Mucosa of rectum (tissue), 2 donors: Measurements from ENCODE around the gene RENBP.

ENCODE experiments used
- H3K27ac ChIP-seq, 2 donors: one replicate each; pipeline ENCODE4 v1.7.0; 2013; ENCODE audit warnings: inconsistent platforms in 2 of 2, low read depth in 2 of 2, low read length in 2 of 2
- H3K27me3 ChIP-seq, 2 donors: one replicate each; pipeline ENCODE4 v1.7.0; 2013; ENCODE audit warnings: low read length in 2 of 2; ENCODE audit not compliant: control insufficient read depth in 2 of 2, insufficient read depth in 2 of 2
- H3K36me3 ChIP-seq, 2 donors: one replicate each; pipeline ENCODE4 v1.7.0; 2013; ENCODE audit warnings: low read length in 2 of 2; ENCODE audit not compliant: control insufficient read depth in 2 of 2, insufficient read depth in 2 of 2
- H3K4me1 ChIP-seq, 2 donors: one replicate each; pipeline ENCODE4 v1.7.0; 2013; ENCODE audit warnings: low read length in 2 of 2, mild to moderate bottlenecking in 1 of 2; ENCODE audit not compliant: control insufficient read depth in 2 of 2, insufficient read depth in 2 of 2
- H3K4me3 ChIP-seq, 2 donors: one replicate each; pipeline ENCODE4 v1.7.0; 2013; ENCODE audit warnings: low read length in 2 of 2
- H3K9ac ChIP-seq, 2 donors: one replicate each; pipeline ENCODE4 v1.7.0; 2013; ENCODE audit warnings: low read length in 2 of 2, low read depth in 1 of 2, mild to moderate bottlenecking in 1 of 2
- H3K9me3 ChIP-seq, 2 donors: one replicate each; pipeline ENCODE4 v1.7.0; 2013; ENCODE audit warnings: low read length in 2 of 2; ENCODE audit not compliant: control insufficient read depth in 2 of 2
- donor health status: healthy.
- donor health status: Normal muscosa, but diverticular disease.

Gene RENBP

DNA sequence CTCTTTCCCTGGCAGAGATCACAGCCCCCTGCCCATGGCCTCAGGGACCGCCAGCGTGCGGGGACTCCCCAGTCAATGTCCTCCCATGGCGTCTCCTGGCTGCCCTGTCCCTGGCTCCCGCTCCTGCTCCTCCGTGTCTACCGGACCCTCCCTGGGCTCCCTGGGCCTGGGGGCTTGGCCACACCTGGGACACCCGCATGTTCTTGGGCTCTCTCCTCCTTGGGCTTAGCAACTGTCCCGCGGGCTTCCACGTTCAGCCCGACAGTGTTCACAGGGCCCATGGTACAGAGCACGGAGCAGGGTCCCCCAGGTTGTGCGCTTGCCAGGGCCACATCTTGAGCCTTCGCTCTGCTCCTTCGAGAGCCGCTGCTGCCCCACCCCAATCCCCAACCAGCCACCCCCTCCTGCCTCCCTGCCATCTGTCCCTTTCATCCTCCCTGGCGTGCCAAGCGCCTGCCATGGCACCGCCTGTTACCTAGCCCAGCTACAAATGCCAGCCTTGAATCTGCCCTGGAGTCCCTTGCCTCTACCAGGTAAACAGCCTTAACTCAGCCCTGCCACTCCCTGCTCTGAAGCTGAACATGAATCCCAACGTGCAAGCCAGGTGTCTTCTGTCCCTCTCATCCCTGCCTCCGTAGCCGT is 36.1 kb downstream of the RENBP start:
- Histone ChIP-seq H3K9ac (no peak overlapping the region), H3K27me3 (peaks cover 2 to 3% of the 10 kb centered on the region in 2 donors), H3K4me1 (peaks cover 0 to 2% of the 10 kb centered on the region in 2 donors), H3K36me3 (no peaks in the 10 kb centered on the region), H3K4me3 (no peak overlapping the region), H3K9me3 (no peaks in the 10 kb centered on the region), H3K27ac (no peak overlapping the region)

GRCh38 chrX:153907456-153907855 is 37.0 kb downstream of the RENBP start:
- Histone ChIP-seq H3K27ac (no peak overlapping the region), H3K9me3 (no peaks in the 10 kb centered on the region), H3K4me1 (peaks cover 0 to 2% of the 10 kb centered on the region in 2 donors), H3K27me3 (peaks cover 3 to 4% of the 10 kb centered on the region in 2 donors), H3K36me3 (no peaks in the 10 kb centered on the region), H3K9ac (no peak overlapping the region), H3K4me3 (no peak overlapping the region)

DNA sequence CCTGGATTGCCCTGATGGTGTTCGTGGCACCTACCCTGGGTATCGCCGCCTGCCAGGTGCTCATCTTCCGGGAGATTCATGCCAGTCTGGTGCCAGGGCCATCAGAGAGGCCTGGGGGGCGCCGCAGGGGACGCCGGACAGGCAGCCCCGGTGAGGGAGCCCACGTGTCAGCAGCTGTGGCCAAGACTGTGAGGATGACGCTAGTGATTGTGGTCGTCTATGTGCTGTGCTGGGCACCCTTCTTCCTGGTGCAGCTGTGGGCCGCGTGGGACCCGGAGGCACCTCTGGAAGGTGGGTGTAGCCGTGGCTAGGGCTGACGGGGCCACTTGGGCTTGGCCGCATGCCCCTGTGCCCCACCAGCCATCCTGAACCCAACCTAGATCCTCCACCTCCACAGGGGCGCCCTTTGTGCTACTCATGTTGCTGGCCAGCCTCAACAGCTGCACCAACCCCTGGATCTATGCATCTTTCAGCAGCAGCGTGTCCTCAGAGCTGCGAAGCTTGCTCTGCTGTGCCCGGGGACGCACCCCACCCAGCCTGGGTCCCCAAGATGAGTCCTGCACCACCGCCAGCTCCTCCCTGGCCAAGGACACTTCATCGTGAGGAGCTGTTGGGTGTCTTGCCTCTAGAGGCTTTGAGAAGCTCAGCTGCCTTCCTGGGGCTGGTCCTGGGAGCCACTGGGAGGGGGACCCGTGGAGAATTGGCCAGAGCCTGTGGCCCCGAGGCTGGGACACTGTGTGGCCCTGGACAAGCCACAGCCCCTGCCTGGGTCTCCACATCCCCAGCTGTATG is 38.1 kb downstream of the RENBP start:
- peaks cover 3 to 6% of the 10 kb centered on the region in 2 donors for H3K27me3 ChIP-seq
- no peak overlapping the region for H3K27ac ChIP-seq

DNA sequence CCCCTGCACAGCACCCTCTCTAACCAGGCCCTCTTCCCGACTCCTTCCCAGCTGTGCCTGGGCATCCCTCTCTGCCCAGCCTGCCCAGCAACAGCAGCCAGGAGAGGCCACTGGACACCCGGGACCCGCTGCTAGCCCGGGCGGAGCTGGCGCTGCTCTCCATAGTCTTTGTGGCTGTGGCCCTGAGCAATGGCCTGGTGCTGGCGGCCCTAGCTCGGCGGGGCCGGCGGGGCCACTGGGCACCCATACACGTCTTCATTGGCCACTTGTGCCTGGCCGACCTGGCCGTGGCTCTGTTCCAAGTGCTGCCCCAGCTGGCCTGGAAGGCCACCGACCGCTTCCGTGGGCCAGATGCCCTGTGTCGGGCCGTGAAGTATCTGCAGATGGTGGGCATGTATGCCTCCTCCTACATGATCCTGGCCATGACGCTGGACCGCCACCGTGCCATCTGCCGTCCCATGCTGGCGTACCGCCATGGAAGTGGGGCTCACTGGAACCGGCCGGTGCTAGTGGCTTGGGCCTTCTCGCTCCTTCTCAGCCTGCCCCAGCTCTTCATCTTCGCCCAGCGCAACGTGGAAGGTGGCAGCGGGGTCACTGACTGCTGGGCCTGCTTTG is 38.9 kb downstream of the RENBP start:
- Histone ChIP-seq H3K4me1 (peaks cover 2 to 3% of the 10 kb centered on the region in 2 donors), H3K27me3 (peaks cover 3 to 8% of the 10 kb centered on the region in 2 donors), H3K4me3 (no peak overlapping the region), H3K9me3 (no peaks in the 10 kb centered on the region), H3K9ac (no peak overlapping the region), H3K27ac (no peak overlapping the region), H3K36me3 (no peaks in the 10 kb centered on the region)

More for the DNA sequence above, 38.1 kb downstream of the RENBP start:
- Histone ChIP-seq H3K4me3 (no peak overlapping the region), H3K4me1 (peaks cover 2 to 3% of the 10 kb centered on the region in 2 donors), H3K9me3 (no peaks in the 10 kb centered on the region), H3K9ac (no peak overlapping the region), H3K36me3 (no peaks in the 10 kb centered on the region)

- H3K36me3 ChIP-seq: no peaks in the 10 kb centered on the region
- H3K27ac ChIP-seq: no peak within 1 kb of the TSS
- peaks cover 3 to 8% of the 10 kb centered on the region in 2 donors for H3K27me3 ChIP-seq
- no peak within 1 kb of the TSS for H3K4me3 ChIP-seq
- no peak within 1 kb of the TSS for H3K9ac ChIP-seq
- peaks cover 2 to 3% of the 10 kb centered on the region in 2 donors for H3K4me1 ChIP-seq
- no peaks in the 10 kb centered on the region for H3K9me3 ChIP-seq
These were observed 40.2 kb downstream of the RENBP start, which contains the start of gene AVPR2 for GRCh38 chrX:153903991-153904957. AVPR2 (plus strand) TSS chrX:153904673; CDS start chrX:153905146, 473 bp downstream.

- H3K9me3 ChIP-seq: no peaks in the 10 kb centered on the region
- H3K36me3 ChIP-seq: no peaks in the 10 kb centered on the region
- no peak overlapping the region for H3K4me3 ChIP-seq
- no peak overlapping the region for H3K9ac ChIP-seq
- peaks cover 0 to 8% of the 10 kb centered on the region in 2 donors for H3K27me3 ChIP-seq
- H3K27ac ChIP-seq: no peak overlapping the region
- H3K4me1 ChIP-seq: peaks cover 2 to 3% of the 10 kb centered on the region in 2 donors
These were observed 41.0 kb downstream of the RENBP start for GRCh38 chrX:153903238-153903980.

GRCh38 chrX:153902385-153902784 is 42.1 kb downstream of the RENBP start:
- peaks cover 2 to 3% of the 10 kb centered on the region in 2 donors for H3K4me1 ChIP-seq
- no peak overlapping the region for H3K27ac ChIP-seq
- H3K9me3 ChIP-seq: no peaks in the 10 kb centered on the region
- no peaks in the 10 kb centered on the region for H3K36me3 ChIP-seq
- H3K4me3 ChIP-seq: no peak overlapping the region
- H3K27me3 ChIP-seq: peaks cover 3 to 11% of the 10 kb centered on the region in 2 donors
- no peak overlapping the region for H3K9ac ChIP-seq

- H3K4me3 ChIP-seq: no peak overlapping the region
- H3K27ac ChIP-seq: no peak overlapping the region
- peaks cover 3 to 11% of the 10 kb centered on the region in 2 donors for H3K27me3 ChIP-seq
- no peaks in the 10 kb centered on the region for H3K36me3 ChIP-seq
- H3K9me3 ChIP-seq: no peaks in the 10 kb centered on the region
- peaks cover 2 to 3% of the 10 kb centered on the region in 2 donors for H3K4me1 ChIP-seq
- H3K9ac ChIP-seq: no peak overlapping the region
These were observed 42.7 kb downstream of the RENBP start for GRCh38 chrX:153901753-153902140.
